Right renal cortex interstitium (tissue), 3 donors: ENCODE data around the gene PAAF1. TPM values are rescaled to one million over a fixed set of nuclear protein-coding genes. Genes with fewer than 3 reads are reported as not detected.
A peak's percentile ranks its signal among the peaks of the same experiment; 100 is the strongest.

ENCODE experiments used
- DNase-seq, 3 donors: peaks; one replicate each; pipeline ENCODE4 v3.0.0-alpha.2; 2013; ENCODE audit warnings: low read depth in 3 of 3, low spot score in 2 of 3
- polyA plus RNA-seq, 3 donors: library from polyadenylated mRNA; unstranded; fragments of 120-200 nt; gene quantifications; one replicate each; pipeline ENCODE4 v1.2.1, GENCODE V29; 2013; ENCODE audit not compliant: insufficient read length in 3 of 3

The PAAF1 gene
- polyA plus RNA-seq, 3 donors = 29.0 to 37.2 (median 36.3) TPM

DNA sequence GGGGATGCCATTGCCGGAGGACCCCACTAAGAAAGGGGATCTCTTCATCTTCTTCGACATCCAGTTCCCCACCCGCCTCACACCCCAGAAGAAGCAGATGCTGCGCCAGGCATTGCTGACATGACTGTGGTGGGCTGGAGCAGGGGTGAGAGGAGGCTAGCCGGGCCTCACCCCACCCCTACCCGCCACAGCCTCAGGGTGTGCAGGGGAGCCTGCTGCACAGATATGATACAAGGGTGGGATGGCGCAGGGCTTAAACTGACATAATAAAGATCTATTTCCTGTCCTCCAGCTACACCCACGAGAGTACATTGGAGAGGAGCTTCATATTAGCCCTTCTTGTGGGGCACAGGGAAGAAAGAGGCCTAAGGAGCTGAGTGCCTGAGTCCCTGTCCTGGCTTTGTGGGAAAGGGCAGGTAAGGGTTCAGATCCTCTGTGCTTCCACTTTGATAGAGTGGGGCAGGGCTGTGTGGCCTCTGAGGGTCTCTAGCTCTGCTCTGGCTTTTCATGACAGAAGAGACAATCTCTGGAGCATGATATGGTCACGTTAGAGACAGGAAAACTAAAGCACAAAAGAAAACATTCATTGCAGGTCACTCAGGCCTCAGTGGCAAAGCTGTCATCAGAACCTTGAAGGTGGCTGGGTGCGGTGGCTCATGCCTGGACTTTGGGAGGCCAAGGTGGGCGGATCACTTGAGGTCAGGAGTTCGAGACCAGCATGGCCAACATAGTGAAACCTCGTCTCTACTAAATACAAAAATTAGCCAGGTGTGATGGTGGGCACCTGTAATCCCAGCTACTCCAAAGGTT, 93.4 kb downstream of the PAAF1 start:
- DNase-seq = no peak

DNA sequence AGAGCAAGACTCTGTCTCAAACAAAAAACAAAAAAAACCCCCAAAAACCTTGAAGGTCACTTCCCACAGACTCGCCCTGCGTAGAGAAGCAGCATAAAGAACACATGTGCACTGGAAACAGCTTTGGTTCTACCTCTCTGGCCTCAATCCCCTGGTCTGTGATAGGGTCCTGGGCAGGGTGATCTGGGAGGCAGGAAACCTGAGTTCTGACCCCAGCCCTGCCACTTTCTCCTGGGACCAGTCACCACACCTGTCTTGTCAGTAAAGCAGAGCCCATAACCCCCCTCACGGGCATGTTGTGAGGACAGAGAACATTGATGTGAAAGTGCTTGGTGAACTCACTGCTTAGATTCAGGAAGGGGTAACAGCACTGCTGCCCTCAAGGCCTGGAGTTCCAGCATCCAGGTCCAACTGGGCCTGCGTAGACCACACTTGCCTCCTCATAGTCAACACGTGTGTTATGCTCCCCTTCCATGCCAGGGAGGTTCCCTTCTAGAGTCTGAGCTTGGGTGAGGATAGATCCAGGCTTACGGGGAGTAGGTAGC, 94.4 kb downstream of the PAAF1 start:
- no peak for DNase-seq

DNA sequence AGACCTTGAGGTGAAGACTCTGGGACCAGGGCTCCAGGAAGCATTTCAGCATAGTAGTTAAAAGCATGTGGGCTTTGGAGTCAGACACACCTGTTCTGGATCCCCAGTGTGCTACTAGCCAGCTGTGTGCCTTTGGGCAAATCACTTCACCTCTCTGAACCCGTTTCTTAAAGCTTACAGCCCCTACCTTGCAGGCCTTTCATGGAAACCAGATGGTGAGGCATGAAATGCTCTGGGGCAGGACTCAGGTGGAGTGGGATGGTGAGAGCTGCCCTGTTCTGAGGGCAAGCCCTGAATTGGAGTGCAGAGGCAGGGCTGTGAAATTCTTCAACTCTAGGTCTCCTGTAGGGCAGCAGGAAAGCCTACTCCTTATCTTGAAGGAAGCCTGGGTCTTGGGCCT, 95.4 kb downstream of the PAAF1 start:
- no peak for DNase-seq

DNA sequence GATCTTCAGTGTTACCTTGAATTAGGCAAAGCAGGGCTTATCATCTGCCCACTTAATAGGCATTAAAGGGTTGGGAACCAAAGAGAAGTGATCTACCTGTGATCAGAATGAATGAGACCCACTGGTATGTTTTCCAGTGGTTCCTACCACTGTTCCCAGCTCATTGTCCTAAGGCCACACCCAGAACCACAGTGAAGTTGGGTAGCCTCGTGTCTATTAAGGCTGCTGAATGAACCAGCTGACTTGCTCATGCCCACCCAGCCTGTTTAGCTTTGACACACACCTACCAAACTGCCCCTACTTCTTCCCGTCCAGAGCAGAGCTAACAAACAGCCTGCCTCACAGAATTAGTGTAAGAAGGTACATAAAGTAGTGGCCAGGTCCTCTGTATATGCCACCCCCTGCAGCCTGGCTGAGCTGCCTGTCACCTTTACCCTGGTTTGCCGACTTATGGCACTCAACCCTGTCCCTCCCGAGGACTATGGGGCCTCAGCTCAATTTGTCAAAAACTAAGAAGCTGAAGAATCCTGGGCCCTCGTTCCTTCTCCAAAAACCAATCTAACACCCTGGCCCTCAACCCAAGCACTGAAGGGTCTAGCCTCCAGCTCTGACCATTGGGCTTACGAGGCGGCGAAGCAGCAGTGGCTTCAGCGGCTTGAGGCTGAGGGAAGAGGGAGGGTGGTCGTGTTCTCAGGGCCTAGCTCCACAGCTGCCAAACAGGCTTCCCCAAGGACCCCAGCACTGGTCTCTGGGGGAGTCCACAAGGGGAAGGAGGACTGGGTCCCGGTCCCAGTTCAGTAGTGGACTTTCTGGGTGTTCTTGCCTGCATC, 96.0 kb downstream of the PAAF1 start:
- DNase-seq = no peak

DNA sequence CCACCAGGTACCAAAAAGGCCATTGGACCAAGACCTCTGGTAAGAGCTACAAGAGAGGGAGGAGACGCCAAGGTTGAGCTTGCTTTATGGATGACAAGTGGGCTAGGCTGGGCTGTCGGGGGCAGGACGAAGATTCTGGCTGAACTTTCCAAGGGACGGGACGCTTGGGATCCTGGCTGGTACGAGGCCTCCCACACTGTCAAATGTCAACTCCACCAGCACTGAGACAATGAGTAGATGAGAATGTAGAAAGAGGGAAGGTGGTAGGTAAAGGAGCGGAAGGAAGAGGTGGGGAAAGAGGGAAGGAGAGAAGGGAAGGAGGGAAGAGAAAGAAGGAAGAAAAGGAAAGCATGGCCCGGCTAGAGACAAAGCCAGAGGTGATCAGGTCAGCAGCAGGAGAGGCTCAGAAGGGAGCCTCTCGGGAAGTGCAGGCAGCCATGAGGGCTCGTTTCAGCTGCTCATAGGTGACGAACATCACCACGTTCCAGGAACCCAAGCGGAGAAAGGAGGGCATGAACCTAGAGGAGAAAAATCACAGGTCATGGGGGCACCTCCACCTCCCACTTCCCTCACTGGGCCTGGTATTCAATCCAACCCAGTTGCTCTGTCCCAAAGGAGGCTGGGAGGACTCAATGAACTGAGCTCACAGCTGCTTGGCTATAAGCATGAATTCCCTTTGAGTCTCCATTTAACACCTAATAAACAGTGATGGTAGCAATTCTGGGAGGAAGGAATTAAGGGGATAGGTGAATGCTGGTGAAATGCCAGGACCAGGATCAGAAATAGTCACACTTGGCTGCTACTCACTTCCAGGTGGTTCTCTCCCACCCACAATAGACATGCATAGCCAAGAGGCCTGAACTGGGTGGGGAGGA, 98.0 kb downstream of the PAAF1 start:
- DNase-seq = no peak

DNA sequence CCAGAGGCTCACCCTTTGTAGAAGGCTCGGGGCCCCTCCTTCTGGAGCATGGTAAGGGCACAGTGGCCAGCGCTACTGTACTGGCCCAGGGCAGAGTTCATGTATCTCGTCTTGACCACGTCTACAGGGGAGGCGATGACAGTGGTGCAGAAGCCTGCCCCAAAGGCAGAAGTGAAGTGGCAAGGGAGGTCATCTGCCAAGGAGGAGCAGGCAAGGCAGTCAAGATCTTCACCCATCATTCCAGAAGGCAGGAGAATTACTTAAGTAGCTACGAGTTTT, 98.6 kb downstream of the PAAF1 start:
- no peak for DNase-seq

DNA sequence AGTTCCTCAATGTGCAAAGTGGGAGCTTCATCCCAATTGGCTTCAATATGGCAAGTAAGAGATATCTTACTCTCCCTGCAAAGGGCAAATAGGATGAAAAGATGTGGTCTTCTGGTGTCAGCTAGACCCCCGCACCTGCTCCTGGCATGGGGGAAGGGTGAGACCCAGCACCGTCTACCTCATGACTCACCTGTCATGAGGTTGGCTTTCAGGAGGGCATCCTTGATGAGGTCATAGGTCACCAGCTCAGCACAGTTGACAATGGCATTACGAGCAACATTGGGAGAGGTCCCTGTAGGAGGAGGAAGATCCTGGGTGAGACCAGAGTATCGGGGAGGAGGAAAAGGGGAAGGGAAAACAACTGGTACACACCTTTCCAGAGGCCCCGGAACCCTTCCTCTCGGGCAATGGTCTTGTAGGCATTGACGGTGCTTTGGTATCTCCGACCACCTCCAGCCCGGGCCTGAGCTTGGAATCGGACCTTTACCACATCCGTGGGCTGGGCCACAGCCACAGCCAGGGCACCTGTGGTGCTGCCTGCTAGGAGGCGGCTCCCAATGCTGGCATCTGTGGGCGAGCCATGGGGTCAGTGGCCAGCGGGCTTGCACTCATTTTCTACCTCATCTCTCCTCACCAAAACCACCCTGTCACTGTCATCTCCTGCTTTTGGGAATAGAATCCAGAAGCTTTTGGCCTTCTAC, 99.8 kb downstream of the PAAF1 start:
- DNase-seq = no peak

DNA sequence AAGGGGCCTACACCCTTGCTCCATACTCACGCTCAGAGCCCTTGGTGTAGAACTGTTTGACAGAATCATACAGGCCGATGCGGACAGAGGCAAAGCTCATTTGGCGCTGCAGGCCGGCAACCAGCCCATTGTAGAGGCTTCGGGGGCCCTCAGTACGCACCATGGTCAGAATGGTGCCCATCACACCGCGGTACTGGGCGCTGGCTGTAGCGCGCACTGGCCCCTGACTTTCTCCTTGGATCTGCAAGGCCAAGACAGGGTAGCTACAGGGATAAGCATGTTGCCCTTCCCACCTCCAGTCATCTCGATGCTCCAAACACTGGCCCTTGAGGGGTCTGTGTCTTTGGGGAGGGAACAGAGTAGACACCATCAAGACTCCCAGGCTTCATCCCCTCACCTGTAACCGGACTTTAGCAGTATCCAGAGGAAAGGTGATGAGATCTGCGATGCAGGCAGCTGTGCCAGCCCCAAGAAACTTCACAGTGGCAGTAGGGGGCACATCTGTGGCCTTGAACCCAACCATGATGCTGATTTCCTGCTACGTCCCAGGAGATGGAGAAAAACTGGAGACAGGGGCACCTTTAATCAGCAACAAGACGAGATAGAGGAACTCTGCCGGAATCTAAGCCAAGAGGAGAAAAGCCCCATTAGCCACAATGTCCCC, 101.2 kb downstream of the PAAF1 start:
- DNase-seq = no peak

DNA sequence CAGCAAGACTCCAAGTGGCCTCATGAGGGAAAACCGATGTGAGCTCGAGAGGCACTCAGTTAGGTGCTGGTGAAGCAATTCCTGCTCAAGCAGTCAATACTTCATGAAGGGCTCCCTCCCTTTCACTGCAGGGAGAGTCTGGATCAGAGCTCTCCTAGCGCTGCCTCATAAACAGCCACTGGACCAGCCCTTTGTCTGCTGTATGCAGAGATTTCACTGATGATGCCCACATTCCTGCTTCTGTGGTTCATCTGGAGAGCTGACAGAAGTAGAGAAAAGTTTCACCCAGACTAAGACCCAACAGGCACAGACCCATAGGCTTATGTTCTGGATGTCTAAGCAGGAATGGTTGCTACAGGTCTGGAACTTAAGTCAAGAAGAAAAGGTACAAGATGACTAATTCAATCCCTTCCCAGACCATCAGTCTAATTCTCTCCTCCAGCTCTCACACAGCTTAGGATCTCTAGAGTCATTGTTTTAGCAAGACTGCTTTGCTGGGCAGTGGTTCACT, 101.8 kb downstream of the PAAF1 start:
- no peak for DNase-seq

DNA sequence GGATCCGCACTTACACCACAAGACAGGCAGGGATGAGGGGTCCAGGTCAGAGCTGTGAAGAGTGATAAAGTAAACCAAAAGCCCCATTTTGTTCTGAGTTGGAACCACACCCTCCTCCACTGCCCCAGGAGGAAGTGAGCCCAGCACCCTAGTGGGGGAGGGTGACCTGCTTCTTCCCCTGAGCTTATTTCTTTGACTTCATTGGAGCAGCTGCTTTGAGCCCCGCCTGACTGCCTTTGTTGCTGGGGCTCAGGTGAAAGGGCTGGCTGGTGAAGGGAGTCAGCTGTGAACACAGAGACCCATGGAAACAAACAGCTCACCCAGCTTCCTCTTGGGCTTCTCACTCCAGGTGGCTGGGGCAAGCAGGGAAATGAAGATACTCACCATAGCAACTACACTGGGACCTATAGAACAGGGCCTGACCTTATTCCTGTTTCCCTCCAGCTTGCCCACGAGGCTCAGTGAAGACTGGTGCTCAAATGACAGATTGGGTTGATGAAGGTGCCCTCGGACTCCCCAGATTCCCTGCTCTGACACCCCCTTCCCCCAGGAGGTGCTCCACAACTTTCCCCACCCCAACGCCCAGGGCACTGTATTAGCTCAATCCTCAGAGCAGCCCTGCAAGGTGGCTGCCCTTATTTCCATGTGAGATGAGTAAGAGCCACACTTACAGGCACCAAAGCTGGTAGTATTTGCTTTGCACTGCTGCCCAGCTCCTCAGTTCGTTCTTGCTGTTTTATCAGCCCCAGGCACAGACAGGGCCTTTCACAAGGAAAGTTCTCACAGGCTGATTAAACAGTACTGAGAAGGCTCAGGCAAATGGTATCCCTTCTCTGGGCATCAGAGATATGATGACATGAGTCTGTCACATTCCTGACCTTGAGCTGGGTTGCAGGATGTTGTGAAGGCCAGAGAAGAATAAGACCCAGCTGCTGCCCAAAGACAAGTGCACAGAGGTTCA, 103.5 kb downstream of the PAAF1 start:
- peak in 1 of 3 donors; percentile 43 for DNase-seq

Other genes starting within 250 kb of the PAAF1 start
- gene PLEKHB1, start 230.4 kb upstream of the PAAF1 start, polyA plus RNA-seq = 10 to 100 TPM; 12.5 to 17.9 (median 16.8) TPM
- gene RAB6A, start 115.9 kb upstream of the PAAF1 start, polyA plus RNA-seq = 100 to 1,000 TPM; 128 to 141 (median 136) TPM
- gene MRPL48, start 89.1 kb upstream of the PAAF1 start, polyA plus RNA-seq = 10 to 100 TPM; 73.3 to 75.1 (median 74.2) TPM
- 10 to 100 TPM; 65.5 to 73.4 (median 70.8) TPM for gene COA4, start 153 bp upstream of the PAAF1 start, polyA plus RNA-seq
- gene DNAJB13, start 74.0 kb downstream of the PAAF1 start, polyA plus RNA-seq = 1 to 10 TPM; 2.7 to 5.1 (median 3.8) TPM
- gene UCP2, start 105.8 kb downstream of the PAAF1 start, polyA plus RNA-seq = 10 to 100 TPM; 51.1 to 64.2 (median 62.0) TPM
- gene UCP3, start 132.1 kb downstream of the PAAF1 start, polyA plus RNA-seq = 1 to 10 TPM; 1.4 to 1.7 (median 1.7) TPM